CD4-positive, alpha-beta T cell treated with Interleukin-4 for 4 hours (primary cell): ENCODE data around the gene TUBGCP5.
A peak's percentile ranks its signal among the peaks of the same experiment; 100 is the strongest.
"Not testable (repeated sequence)": the region's sequence is repeated elsewhere in the genome, so short reads cannot be mapped to it uniquely, and the experiment has no call there.

Experiments
- DNase-seq: peaks from one replicate; pipeline ENCODE4 v3.0.0-alpha.2; 2020

TUBGCP5 gene

GRCh38 chr15:23039143-23039916 is at the start of gene TUBGCP5:
Gene TUBGCP5 (minus strand): TSS chr15:23039569. CDS start chr15:23039543, 26 bp downstream.
- peak; percentile 98 for DNase-seq

- DNase-seq: no peak
Observed at GRCh38 chr15:23083115-23083514, 43.7 kb upstream of the TUBGCP5 start.

GRCh38 chr15:23081996-23082737 is 42.8 kb upstream of the TUBGCP5 start:
- DNase-seq: not testable (repeated sequence)

GRCh38 chr15:23081271-23081670 is 41.9 kb upstream of the TUBGCP5 start:
- no peak for DNase-seq

- DNase-seq: no peak
Observed at GRCh38 chr15:23079766-23080165, 40.4 kb upstream of the TUBGCP5 start.

GRCh38 chr15:23075927-23076326 is 36.6 kb upstream of the TUBGCP5 start:
- DNase-seq: no peak

GRCh38 chr15:23074684-23075083 is 35.3 kb upstream of the TUBGCP5 start:
- no peak for DNase-seq

GRCh38 chr15:23073890-23074646 is 34.7 kb upstream of the TUBGCP5 start:
- DNase-seq: no peak

GRCh38 chr15:23072633-23073032 is 33.3 kb upstream of the TUBGCP5 start:
- no peak for DNase-seq

- DNase-seq: no peak
Observed at GRCh38 chr15:23069496-23070166, 30.3 kb upstream of the TUBGCP5 start.

- no peak for DNase-seq
Observed at GRCh38 chr15:23067416-23067815, 28.0 kb upstream of the TUBGCP5 start.

GRCh38 chr15:23065836-23066235 is 26.5 kb upstream of the TUBGCP5 start:
- no peak for DNase-seq

- DNase-seq: no peak
Observed at GRCh38 chr15:23064156-23064555, 24.8 kb upstream of the TUBGCP5 start.

GRCh38 chr15:23057707-23058106 is 18.3 kb upstream of the TUBGCP5 start:
- DNase-seq: no peak

- no peak for DNase-seq
Observed at GRCh38 chr15:23055316-23055715, 15.9 kb upstream of the TUBGCP5 start.

GRCh38 chr15:23052522-23052921 is 13.2 kb upstream of the TUBGCP5 start:
- DNase-seq: no peak

- no peak for DNase-seq
Observed at GRCh38 chr15:23050708-23051107, 11.3 kb upstream of the TUBGCP5 start.

GRCh38 chr15:23049984-23050628 is 10.7 kb upstream of the TUBGCP5 start:
- no peak for DNase-seq

- DNase-seq: not testable (repeated sequence)
Observed at GRCh38 chr15:23048572-23049282, 9.4 kb upstream of the TUBGCP5 start.

GRCh38 chr15:23043987-23044386 is 4.6 kb upstream of the TUBGCP5 start:
- DNase-seq: not testable (repeated sequence)

- not testable (repeated sequence) for DNase-seq
Observed at GRCh38 chr15:23043535-23043934, 4.2 kb upstream of the TUBGCP5 start.

GRCh38 chr15:23041736-23042135 is 2.4 kb upstream of the TUBGCP5 start:
- not testable (repeated sequence) for DNase-seq
